UCSD-AML1 (cell line): ENCODE measurements around the gene DLEC1.
"Not testable (repeated sequence)": the region's sequence is repeated elsewhere in the genome, so short reads cannot be mapped to it uniquely, and the experiment has no call there.

Experiments used
- DNase-seq: peaks from one replicate; lab custom pipeline; 2025; ENCODE audit not compliant: unreplicated experiment; lab: John Stamatoyannopoulos, UW

Gene DLEC1

DNA sequence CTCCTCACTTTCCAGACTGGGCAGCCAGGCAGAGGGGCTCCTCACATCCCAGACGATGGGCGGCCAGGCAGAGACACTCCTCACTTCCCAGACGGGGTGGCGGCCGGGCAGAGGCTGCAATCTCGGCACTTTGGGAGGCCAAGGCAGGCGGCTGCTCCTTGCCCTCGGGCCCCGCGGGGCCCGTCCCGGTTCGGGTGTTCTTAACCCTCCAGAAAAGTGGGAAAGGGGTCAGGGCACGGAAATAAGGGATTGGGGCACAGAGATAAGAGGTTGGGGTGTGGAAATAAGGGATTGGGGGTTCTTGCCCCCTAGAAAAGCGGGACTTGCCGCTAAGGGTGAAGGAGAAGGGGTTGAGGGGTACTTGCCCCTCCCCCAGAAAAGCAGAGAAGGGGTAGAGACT is 43.3 kb downstream of the DLEC1 start:
- not testable (repeated sequence) for DNase-seq

DNA sequence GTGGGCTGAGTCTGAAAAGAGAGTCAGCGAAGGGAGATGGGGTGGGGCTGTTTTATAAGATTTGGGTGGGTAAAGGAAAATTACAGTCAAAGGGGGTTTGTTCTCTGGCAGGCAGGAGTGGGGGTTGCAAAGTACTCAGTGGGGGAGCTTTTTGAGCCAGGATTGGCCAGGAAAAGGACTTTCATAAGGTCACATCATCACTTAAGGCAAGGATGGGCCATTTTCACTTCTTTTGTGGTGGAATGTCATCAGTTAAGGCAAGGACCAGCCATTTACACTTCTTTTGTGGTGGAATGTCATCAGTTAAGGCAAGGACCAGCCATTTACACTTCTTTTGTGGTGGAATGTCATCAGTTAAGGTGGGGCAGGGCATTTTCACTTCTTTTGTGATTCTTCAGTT is 44.2 kb downstream of the DLEC1 start:
- not testable (repeated sequence) for DNase-seq

DNA sequence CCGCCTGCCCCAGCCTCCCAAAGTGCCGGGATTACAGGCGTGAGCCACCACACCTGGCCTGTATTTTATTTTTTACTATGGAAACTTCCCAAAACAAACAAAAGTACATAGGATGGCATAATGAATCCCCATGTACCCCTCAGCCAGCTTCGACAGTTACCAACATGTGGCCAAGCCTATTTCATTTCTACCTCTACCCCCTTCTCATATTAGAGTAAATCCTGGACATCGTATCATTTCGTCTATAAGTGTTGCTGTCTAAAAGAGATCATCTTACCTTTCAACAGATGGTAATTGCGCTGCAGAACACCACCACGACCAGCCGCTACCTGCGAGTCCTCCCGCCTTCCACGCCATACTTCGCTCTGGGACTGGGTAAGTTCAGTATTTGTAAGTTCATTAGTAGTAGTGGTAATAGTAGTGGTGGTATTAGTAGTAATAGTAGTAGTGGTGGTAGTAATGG is 44.9 kb downstream of the DLEC1 start:
- DNase-seq: no peak

DNA sequence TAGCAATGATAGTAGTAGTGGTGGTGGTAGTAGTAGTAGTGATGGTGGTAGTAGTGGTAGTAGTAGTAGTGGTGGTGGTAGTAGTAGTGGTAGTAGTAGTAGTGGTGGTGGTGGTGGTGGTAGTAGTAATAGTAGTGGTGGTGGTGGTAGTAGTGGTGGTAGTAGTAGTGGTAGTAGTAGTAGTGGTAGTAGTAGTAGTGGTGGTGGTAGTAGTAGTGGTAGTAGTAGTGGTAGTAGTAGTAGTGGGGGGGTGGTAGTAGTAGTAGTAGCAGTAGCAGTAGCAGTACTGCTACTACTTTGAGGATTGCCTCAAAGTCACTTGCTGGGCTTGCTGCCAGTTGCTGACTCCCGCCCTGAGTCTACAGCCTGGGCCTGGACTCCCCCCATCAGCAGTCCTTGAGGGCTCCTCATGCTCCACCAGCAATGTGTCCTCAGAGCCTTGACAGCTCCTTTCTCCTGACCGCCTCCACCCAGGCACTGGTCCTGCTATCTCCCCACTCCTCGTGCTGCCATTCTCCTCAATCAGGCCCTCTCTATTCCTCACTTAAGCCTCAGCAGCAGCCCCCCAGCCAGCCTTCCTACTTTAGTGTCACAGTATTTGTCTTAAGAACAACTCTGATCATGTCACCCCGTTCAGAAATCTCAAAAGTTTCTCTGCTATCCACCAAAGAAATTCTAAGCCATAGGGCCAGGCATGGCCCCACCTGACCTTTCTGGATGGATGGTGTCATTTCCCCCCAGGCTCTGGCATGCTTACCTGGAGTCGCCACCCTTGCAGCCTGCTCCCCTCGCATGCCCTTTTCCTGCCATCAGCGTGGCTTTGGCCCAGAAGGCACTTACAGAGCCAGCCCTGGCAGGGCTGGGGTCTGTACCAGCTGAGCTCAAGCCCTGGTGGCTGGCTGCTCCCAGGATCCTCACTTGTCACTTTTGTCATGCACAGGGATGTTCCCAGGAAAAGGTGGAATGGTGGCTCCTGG is 45.6 kb downstream of the DLEC1 start:
- no peak for DNase-seq

DNA sequence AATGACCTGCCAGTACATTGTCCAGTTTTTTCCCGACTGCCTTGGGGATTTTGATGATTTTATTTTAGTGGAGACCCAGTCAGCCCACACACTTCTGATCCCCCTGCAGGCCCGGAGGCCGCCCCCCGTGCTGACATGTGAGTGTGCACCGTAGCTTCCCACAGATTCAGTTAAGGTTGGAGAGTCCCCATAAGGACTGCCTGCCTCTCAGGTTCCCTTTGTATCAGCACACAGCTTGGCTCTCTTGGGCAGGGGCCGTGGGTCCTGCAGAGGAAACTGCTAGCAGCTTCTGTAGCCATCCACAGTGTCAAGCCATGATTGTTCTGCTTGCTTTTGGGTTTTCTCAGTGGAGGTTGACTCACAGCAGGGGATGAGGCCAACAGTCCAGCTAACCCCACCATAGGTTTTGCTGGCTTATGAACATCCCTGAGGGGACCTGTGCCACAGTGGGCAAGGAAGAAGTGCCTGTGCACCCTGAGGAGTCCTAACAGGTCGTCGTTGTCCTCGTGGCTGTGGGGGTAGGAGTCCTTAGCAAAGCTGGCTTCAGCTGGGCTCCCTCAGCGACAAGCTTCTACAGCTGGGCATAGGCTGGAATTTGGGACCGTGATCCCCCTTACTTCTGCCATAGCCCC is 46.4 kb downstream of the DLEC1 start:
- DNase-seq: no peak

DNA sequence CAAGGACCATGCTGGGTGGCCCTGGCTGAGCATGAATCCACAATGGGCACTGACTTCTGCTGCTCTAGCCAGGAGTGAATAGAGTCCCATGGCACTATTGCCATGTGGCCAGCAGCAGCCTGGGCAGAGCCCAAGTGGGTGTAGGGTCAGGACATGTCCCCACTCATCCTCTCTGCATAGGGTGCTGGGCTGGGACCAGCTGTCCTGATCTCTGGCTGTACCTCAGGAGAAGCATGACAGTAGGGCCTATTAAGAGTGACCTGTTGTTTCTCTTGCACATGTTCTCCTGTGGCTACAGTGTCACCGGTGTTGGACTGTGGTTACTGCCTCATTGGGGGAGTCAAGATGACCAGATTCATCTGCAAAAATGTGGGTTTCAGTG is 46.9 kb downstream of the DLEC1 start:
- no peak for DNase-seq

DNA sequence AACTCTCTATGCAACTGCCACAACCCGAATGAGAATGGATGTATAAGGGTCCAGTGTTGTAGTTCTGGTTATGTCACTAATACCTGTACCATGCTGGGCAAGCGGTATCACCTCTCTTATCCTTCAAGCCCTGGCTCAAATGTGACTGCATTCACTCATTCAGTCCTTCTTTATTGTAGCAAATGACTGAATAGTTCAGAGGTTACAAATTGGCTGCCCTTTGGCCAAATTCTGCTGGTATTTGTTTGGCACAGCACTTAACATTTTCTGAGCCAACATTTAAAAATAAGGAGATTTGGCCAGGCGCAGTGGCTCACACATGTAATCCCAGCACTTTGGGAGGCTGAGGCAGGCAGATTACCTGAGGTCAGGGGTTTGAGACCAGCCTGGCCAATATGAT is 47.5 kb downstream of the DLEC1 start:
- no peak for DNase-seq

DNA sequence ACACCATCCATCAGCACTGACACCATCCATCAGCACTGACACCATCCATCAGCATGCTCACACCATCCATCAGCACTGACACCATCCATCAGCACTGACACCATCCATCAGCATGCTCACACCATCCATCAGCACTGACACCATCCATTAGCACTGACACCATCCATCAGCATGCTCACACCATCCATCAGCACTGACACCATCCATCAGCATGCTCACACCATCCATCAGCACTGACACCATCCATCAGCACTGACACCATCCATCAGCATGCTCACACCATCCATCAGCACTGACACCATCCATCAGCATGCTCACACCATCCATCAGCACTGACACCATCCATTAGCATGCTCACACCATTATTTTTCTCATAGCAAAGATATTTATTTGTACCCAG is 48.3 kb downstream of the DLEC1 start:
- DNase-seq: not testable (repeated sequence)

DNA sequence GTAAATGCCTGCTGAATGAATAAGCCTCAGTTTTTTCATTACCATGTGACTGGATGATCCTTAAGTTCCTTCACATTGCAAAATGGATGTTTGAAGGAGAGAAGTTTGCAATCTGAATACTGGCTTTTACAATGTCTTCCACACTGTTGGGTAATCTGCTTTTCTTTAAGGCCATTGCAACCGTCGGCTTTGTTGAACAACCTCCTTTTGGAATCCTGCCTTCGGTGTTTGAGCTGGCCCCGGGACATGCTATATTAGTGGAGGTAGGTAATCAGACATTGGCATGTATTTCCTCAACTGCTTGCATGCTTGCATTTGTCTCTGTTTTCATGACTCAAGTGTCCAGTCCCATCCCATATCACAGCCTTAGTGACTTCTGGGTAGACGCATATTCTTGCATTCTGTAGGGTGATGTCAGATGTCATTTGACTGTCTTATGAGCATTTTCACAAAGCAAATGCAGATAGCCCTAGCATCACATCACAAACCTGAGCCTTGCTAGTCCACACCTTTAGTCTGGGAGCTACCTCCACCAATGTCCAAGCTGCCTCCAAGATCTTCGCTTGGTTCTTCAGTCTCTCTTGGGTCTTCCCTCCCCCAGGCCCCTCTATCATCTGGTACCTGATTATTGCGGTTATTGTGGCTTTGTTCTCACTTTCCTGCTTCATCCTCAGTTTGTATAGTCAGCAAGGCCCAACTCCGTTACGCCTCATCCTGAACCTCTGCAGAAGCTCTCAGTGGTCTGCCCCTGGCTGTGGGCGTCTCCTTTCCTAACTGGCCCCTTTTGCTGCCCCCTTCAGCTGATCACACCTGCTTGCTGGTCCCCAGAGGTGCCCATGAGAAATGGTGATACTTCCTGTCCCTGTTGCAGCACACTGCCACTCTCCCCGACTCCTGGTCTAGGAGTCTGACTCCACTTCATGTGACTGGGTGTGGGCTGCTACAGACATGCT is 49.4 kb downstream of the DLEC1 start:
- DNase-seq: no peak

DNA sequence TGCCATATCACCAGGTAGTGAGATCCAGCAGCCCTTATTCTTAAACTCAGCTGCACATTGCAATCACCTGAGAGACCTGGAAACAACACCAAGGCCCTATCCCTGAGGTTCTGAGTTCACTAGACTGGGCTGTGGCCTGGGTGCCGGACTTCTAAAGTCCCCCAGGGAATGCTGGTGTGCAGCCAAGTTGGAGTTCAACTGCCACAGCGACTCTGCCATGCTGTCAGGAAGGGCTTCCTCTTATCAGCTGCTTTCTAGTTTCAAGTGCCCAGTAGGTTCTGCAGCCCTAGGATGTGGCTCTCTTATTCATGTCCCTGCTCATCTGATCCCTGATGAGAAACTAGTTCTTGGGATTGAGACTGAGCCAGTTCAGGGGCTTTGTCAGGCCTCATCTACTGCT is 50.2 kb downstream of the DLEC1 start:
- DNase-seq: no peak

DNA sequence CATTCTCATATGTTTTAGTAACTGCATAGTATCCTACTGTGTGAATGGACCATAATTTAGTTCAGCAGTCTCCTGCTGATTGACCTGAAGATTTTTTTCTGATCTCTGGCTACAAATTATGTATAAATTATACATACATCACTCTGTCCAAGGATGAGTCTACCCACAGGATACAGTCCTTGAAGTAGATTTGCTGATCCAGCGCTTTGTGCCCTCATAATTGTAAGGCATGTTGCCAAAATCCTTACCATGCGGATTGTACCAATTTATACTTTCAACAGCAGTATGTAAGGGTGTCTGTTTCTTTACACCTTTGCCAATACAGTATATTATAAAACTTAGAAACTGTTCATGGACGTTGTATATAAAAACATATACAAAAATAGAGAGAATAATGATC is 51.4 kb downstream of the DLEC1 start:
- no peak for DNase-seq

DNA sequence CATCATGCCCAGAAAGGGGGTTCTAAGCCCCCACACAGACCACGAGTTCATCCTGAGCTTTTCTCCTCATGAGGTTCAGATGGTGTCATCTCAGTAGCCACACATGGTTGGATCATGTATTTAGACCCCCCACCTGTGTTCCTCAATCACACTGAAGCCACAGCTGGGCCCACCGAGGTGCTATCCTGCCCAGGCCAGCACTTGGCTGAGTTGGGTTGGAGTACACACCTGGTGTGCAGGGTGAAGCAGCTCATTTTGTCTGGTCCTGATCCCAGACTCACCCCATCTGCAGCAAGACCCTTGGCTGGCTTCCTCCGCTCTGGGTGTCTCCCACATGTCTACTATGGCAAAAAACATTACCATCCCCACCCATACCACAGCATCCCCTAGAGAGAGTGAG is 56.0 kb downstream of the DLEC1 start:
- DNase-seq: no peak

DNA sequence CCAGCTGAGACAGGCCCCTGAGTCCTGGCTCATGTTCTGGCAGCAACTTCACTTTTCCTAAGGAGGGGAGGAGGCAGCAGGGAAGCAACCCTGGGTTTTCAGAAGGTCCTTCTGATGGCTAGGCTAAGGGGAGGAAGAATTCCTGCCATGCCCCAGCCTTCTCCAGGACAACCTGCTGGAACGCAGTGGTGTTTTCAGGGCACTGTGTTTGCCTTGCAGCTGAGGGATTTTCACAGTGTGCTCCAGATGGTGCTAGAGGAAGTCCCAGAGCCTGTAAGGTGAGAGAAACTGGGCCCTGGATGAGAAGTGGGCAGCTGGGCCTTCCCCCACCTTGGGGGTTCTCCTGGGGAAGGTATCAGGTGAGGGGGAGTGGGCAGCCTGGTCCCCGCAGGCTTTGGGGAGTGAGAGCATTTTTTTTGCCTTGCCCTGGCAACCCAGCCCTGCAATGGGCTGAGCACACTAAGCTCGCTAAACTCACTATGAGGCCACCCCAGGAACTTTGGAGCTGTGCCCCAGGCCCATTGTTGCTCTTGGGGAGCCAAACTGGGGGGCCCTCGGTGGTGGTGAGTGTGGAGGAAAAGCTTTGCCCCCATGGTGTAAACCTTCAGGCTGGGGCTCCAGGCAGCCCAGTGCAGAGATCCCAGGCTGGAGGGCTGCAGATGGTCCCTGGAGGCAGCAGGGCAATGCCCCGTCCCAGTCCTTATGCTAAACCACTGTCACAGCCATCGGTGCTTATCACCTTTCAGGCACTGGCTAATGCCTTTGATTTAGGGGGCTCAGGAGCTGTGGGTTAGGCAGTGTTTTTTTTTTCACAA is 56.9 kb downstream of the DLEC1 start:
- DNase-seq: no peak

DNA sequence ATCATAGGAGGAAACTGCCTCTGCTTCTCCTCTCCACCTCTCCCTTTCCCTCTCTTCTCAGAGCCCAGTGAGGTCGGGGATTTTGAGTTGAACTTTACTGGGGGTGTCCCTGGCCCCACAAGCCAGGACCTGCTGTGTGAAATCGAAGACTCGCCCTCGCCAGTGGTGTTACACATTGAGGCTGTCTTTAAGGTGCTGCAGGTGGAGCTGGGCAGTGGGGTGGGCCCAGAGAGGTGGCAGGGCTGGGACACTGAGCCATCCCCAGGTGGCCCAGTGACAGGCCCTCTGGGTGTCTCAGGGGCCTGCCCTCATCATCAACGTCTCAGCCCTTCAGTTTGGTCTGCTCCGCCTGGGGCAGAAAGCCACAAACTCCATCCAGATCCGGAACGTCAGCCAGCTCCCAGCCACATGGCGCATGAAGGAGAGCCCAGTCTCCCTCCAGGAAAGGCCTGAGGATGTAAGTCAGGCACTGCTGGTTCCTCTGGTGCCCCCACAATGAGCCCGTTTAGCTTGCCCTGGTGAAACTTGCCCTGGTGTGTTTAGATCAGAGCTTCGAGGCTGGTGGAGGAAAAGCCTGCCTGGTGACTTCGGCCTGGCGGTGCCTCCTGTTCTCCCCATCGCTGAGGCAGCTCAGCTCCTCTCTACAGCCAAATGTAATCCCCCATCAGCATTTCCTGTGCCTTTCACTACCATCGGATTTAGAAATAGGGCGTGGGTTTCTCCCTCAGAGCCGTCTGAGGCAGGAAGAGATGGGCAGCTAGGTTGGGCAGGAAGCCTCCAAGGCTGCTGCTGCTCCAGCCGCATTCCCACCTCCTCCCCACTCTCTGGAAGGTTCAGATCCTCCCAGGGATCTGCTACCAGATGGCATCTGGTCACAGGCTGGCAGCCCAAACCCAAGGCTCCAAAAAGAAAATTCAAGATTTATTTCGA is 58.7 kb downstream of the DLEC1 start:
- DNase-seq: no peak

DNA sequence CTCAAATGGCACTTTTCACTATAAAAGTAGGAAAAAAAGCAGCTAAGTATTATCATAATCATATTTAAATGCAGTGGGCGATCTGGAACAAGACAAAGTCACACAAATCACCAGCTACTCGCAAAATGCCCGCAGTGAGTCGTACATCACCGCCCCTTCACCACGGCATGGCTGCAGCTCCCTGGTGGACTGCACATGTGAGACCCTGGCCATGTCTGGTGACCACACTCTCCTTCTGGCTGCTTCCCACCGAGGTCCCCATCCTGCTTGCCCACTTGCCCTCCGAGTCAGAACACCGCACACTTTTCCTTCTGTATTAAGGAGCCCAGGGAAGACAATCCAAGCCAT is 59.3 kb downstream of the DLEC1 start:
- no peak for DNase-seq

DNA sequence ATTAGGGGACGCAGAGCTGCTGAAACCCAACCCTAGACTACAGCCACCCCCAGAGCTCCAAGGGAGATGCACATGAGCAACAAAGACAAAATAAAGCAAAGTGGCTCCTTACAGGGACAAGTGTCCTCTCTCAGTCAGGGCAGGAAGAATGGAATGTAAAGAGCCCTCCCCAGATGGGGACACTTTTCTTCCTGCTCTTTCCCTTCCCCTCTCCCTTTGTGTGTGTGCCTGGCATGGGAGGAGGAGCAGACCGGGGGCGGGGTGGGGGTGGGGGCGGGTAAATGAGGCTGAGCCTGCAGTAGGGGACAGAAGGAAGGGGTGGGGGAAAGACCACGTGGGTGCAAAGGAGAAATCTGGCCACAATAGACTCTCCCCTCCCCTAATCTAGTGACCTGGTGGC is 60.5 kb downstream of the DLEC1 start:
- DNase-seq: no peak

DNA sequence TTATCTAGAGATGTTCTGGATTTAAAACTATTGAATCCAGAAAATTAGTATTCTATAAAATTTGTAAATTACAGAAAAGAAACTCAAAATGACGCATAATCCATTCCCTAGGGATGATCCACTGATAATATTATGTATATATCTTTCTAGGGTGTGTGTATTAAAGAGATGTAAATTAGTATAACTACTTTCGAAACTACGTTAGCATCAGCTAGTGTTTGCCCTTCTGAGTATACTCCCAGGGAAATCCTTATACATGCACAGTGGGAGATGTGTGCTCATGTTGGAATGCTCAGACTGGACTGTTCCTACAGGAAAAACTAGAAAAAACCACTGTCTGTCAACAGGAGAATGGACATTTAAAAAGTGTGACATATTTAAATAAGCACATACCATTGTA is 61.5 kb downstream of the DLEC1 start:
- DNase-seq: no peak

DNA sequence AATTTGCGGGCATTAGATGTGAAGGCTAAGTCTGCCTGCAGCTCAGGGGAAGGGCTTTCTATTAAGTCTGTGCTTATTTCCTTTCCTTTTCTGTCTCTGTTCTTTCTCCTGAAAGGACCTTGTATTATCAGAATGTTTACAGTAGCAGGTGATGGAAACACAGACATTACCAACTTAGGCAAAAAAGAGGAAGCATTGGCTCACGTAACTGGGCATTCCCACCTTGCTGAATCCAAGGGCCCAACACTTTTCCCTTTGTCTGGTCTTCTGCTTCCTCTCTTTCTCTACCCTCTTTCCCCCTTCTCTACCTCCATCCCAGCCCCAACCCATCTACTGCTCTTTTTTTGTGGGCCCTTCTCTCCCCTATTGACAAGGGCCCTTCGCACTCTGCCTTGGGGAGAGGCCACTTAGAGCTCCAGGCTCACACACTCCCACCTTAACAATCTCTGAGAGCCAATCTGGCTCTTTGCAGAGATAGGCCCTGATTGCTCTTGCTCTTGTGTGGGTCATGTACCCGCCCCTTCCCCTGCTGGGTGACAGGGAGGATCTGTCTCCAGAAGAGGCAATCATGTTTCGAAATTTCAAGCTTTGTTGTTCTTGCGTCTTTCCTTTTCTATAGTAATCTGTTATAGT is 62.9 kb downstream of the DLEC1 start:
- DNase-seq: no peak

DNA sequence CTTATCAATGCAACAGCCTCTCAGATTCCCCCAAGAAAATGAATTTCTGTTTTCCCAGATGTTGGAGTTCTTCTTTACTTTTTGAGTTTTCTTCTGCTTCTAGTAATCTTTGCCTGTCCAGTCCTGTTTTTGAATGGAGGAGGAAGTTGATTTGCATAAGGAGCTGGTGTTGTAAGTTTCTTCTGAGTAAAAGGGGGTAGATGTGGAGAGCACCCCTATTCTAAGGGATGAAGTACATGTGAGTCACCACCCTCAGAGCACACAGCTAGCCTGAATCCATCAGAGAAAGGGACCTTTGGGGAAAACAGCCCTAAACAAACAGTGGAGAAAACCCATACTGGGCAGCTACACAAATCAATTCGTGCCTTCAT is 63.4 kb downstream of the DLEC1 start:
- no peak for DNase-seq
